ENCODE data around the gene ITPR1. TPM values are rescaled to one million over a fixed set of nuclear protein-coding genes. Genes with fewer than 3 reads are reported as not detected.
"Not testable (repeated sequence)": the region's sequence is repeated elsewhere in the genome, so short reads cannot be mapped to it uniquely, and the experiment has no call there.

The ITPR1 gene
- total RNA-seq, 4 donors from 2014 or later: 15.3 to 50.2 (median 28.7) TPM

DNA sequence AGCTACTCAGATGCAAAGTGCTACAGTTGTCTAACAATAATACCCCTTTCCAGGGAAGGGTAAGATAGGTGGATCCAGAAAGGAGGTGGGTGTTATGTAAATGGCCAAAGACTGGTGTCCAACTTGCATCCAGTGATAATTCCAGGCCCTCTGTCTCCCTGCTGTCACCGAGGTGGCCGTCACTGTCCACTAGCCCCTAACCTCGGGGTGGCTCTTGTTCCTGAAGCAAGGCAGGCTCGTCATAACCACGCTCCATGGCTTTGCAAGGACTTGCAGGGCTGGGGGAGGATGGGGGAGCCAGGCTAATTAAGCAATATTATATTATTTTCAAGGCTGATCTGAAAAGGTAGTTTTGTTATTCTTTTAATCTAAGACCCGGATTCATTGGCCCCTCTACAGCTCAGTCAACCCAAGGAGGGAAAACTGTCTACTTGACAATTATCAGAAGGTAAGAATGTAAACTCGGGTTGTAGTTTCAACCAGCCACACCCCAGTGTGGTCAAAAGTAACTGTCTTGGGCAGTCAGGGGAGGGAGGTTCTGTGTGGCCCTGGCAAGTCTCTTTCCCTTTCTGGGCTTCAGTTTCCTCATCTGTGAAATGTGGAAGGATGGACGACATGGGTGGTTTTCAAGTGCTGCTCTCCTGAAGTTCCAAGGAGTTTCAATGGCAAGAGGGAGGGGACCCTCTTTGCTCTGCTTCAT lies 266.0 kb downstream of the ITPR1 start:
- Histone ChIP-seq H3K9me3 (no peaks in the 10 kb centered on the region), H3K4me3 (no peak overlapping the region), H3K27me3 (no peaks in the 10 kb centered on the region), H3K4me1 (peaks cover 10 to 32% (median 24%) of the 10 kb centered on the region in 4 donors), H3K36me3 (no peaks in the 10 kb centered on the region), H3K27ac (peak overlapping the region in 3 of 4 donors; percentile 11 to 61 (median 27))
- in situ Hi-C loops (cut with MboI; ENCODE audit: low pct_ligation_motif_present in 1 of 4, low pct_unique_long_range_greater_than_20kb in 1 of 4, low sequenced_read_pairs in 3 of 4): no loop called here
- intact Hi-C loops (cut with DNase I; ENCODE audit: low total_unique reads): no loop called here
- no peak for DNase-seq
- WGBS, 2 donors (ENCODE audit: low coverage in 1 of 2): 78 to 93% methylated on average over 3 to 8 of the region's 8 CpGs
- TF ChIP-seq EP300 (IDR thresholded peaks at IDR 0.05; ENCODE audit: low read depth) (no peak), POLR2AphosphoS5 (IDR thresholded peaks at IDR 0.05) (no peak), CTCF (IDR thresholded peaks at IDR 0.05) (no peak), POLR2A (IDR thresholded peaks at IDR 0.05) (no peak)

DNA sequence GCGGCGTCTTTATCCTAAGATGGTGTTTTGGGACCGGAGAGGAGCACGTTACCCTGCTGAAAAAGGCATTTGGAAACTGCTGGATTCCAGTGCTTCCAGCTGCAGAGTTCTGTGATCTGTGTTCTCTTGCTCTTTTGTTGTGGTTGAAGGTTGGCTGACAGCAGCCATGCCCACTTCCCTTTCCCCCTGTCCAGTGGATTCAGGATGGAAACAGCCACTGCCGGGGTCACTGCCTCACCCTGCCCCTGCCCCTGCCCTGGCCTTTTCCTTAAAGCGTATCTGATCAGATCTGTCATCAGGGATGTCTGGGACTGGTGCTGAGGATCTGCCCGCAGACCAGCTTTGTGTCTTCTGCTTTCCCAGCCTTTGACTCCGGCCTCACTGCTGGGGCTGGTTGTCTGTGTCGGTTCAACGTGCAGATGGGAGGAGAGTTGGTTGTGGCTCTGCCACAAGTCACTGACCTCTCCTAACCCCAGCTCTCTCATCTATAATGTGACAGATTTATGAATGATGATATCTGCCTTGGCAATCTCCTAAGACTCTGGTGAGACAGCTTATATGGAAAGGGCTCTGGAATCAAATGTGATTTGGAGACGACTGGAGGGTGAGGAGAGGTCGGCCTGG lies 266.7 kb downstream of the ITPR1 start:
- intact Hi-C loops (cut with DNase I; ENCODE audit: low total_unique reads): no loop called here
- Histone ChIP-seq H3K27ac (peak overlapping the region in 1 of 4 donors; percentile 61), H3K9me3 (no peaks in the 10 kb centered on the region), H3K4me3 (no peak overlapping the region), H3K4me1 (peaks cover 10 to 32% (median 24%) of the 10 kb centered on the region in 4 donors), H3K36me3 (no peaks in the 10 kb centered on the region), H3K27me3 (no peaks in the 10 kb centered on the region)
- in situ Hi-C loops (cut with MboI; ENCODE audit: low pct_ligation_motif_present in 1 of 4, low pct_unique_long_range_greater_than_20kb in 1 of 4, low sequenced_read_pairs in 3 of 4): no loop called here
- no peak for DNase-seq
- WGBS, 2 donors (ENCODE audit: low coverage in 1 of 2): 70 to 87% methylated on average over 4 to 12 of the region's 12 CpGs
- no peak for TF ChIP-seq EP300 (IDR thresholded peaks at IDR 0.05; ENCODE audit: low read depth)
- no peak for TF ChIP-seq CTCF (IDR thresholded peaks at IDR 0.05)
- TF ChIP-seq POLR2A (IDR thresholded peaks at IDR 0.05): no peak
- no peak for TF ChIP-seq POLR2AphosphoS5 (IDR thresholded peaks at IDR 0.05)

GRCh38 chr3:4761759-4762158 lies 268.6 kb downstream of the ITPR1 start:
- in situ Hi-C loops (cut with MboI; ENCODE audit: low pct_ligation_motif_present in 1 of 4, low pct_unique_long_range_greater_than_20kb in 1 of 4, low sequenced_read_pairs in 3 of 4): no loop called here
- no peaks in the 10 kb centered on the region for H3K36me3 ChIP-seq
- TF ChIP-seq POLR2AphosphoS5 (IDR thresholded peaks at IDR 0.05): no peak
- no peak for TF ChIP-seq CTCF (IDR thresholded peaks at IDR 0.05)
- no peak for TF ChIP-seq EP300 (IDR thresholded peaks at IDR 0.05; ENCODE audit: low read depth)
- TF ChIP-seq POLR2A (IDR thresholded peaks at IDR 0.05): no peak
- WGBS, 2 donors (ENCODE audit: low coverage in 1 of 2): 83 to 84% methylated on average over 1 to 5 of the region's 5 CpGs
- no peaks in the 10 kb centered on the region for H3K27me3 ChIP-seq
- no peak overlapping the region for H3K27ac ChIP-seq
- no peak for DNase-seq
- intact Hi-C loops (cut with DNase I; ENCODE audit: low total_unique reads): loop anchor here (2.0 kb wide), 1 partner anchor 39 kb away; no protein-coding TSS in a partner anchor
- peaks cover 3 to 22% (median 18%) of the 10 kb centered on the region in 4 donors for H3K4me1 ChIP-seq
- no peak overlapping the region for H3K4me3 ChIP-seq
- no peaks in the 10 kb centered on the region for H3K9me3 ChIP-seq

GRCh38 chr3:4762481-4763230 lies 269.5 kb downstream of the ITPR1 start:
- 60 to 67% methylated on average over 2 of the region's 2 CpGs for WGBS, 2 donors (ENCODE audit: low coverage in 1 of 2)
- in situ Hi-C loops (cut with MboI; ENCODE audit: low pct_ligation_motif_present in 1 of 4, low pct_unique_long_range_greater_than_20kb in 1 of 4, low sequenced_read_pairs in 3 of 4); H3K27me3 ChIP-seq; H3K9me3 ChIP-seq; H3K27ac ChIP-seq; H3K4me3 ChIP-seq; H3K36me3 ChIP-seq: not testable (repeated sequence)
- peaks cover 3 to 17% (median 15%) of the 10 kb centered on the region in 4 donors for H3K4me1 ChIP-seq
- intact Hi-C loops (cut with DNase I; ENCODE audit: low total_unique reads): loop anchor here (2.0 kb wide), 1 partner anchor 38 kb away; no protein-coding TSS in a partner anchor
- peak; percentile 39 for DNase-seq
